Stimulated activated CD8-positive, alpha-beta memory T cell treated with anti-CD3 and anti-CD28 coated beads, Interleukin-4, amount 100 ng/mL, for 4 hours (primary cell): ENCODE results near the gene ATG4B.
"Not testable (repeated sequence)": the region's sequence is repeated elsewhere in the genome, so short reads cannot be mapped to it uniquely, and the experiment has no call there.

Experiments
- DNase-seq, 2 donors: peaks; one replicate each; pipeline ENCODE4 v3.0.0-alpha.2; 2020; ENCODE audit warnings: low read depth in 2 of 2, low spot score in 1 of 2

Gene ATG4B

DNA sequence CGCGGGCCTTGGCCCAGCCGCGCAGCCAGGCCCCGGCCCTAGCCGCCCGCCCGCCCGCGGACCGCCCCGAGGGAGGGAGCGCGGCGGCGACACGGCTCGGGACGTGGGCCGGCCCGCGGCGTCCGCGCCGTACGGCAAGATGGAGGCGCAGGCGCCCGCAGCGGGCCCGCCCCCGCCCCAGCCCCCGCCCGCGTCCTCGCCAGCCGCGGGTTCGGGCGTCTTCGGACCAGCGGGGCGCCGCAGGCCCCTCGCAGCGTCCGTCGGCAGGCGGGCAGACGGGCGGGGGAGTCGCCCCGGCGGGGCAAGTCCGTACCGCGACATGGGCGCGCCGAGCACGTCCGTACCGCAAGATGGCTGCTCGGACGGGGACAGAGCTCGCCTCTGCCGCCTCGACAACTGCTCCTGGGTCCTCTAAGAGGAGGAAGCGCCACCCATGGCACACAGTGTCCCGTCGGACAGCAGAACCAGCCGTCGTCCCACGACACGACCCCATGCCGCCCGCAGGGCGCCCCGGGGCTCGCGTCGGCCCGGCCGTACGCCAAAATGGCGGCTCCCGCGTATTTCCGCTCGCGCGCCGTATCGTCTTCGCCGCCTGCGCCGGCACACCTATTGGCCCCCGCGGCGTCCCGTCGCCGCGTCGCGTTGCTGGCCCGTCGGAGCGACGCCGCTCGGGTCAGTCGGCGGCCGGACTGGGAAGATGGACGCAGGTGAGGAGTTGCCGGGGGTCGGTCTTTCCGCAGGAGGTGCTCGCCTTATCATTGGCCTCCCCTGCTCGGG, at the start of gene ATG4B, which contains the start of gene THAP4:
ATG4B (plus strand) TSS at position 676 of the 777 bp plus-strand sequence; CDS start at position 698, 22 bp downstream.
THAP4 (minus strand) TSS at position 141 of the 777 bp plus-strand sequence. CDS start 141 bp downstream, outside the sequence.
- peak; percentile 31 to 56 for DNase-seq

DNA sequence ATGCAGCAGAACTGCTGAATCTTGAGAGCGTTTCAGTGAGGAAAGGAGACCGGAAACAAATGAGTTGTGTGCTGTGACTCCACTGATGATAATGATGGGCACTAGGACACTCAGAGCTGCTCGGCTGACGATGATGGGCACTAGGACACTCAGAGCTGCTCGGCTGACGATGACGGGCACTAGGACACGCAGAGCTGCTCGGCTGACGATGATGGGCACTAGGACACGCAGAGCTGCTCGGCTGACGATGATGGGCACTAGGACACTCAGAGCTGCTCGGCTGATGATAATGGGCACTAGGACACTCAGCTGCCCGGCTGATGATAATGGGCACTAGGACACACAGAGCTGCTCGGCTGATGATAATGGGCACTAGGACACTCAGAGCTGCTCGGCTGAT, 47.6 kb upstream of the ATG4B start:
- DNase-seq: not testable (repeated sequence)

DNA sequence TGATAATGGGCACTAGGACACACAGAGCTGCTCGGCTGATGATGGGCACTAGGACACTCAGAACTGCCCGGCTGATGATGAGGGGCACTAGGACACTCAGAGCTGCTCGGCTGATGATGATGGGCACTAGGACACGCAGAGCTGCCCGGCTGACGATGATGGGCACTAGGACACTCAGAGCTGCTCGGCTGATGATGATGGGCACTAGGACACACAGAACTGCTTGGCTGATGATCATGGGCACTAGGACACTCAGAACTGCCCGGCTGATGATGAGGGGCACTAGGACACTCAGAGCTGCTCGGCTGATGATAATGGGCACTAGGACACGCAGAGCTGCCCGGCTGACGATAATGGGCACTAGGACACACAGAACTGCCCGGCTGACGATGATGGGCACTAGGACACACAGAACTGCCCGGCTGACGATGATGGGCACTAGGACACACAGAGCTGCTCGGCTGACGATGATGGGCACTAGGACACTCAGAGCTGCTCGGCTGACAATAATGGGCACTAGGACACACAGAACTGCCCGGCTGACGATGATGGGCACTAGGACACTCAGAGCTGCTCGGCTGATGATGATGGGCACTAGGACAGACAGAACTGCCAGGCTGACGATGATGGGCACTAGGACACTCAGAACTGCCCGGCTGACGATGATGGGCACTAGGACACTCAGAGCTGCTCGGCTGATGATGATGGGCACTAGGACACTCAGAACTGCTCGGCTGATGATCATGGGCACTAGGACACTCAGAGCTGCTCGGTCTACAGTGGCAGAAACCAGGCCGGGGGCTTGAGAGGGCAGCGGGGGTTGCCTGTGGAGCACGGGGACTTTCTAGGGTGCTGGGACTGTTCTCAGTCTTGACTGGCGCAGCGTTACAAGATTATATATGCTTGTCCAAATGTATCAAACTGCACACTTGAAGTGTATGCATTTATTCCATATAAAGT, 46.7 kb upstream of the ATG4B start:
- not testable (repeated sequence) for DNase-seq

DNA sequence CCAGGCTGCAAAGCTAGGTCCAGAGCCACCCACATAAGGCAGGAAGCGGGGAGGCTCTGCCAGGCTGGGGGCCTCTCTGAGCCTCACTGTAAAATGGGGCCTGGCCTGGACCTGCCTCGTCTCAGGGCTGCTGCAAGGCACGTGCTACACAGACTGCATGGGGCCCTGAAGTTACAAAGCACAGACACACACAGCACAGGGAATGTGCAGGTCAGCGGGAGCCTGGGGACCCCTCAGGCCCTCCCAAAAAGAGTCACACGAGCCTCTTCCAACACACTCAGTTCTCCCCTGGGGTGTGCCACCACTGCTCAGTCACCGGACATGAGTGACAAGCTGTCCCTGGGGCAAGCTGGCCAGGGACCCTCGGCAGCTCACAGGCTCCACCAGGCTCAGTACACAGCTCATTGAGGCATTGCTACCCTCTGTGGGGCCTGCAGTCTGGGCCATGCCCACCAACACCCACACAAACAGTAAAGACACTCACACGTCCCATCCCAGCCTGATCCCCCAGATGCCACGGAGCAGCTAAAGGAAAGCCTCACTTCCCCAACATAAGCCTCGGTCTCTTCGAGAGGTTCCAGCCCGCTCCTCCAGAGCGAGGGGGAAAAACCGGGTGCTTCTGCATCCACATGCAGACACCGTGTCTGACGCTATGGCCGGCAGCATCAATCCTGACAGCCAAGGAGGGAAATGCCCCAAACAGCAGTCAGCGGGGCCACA, 45.2 kb upstream of the ATG4B start:
- DNase-seq: no peak

DNA sequence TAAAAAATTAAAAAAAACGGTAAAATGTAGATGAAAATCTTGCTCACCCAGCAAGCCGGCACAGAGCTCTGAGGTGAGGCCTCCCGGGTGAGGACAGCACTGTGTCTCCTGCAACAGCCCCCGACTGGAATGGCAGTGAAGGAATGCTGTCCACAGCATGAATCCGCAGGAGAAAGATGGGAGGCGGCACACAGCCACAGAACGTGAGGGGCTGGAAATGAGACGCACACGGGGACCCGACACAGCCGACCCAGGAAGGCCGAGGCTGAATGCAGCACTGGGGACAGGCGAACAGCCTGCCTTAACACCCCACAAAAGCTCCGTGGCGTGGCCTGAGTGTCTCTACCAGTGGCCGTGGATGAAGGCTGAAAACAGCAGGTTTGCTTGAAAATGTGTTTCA, 44.2 kb upstream of the ATG4B start:
- DNase-seq: no peak

DNA sequence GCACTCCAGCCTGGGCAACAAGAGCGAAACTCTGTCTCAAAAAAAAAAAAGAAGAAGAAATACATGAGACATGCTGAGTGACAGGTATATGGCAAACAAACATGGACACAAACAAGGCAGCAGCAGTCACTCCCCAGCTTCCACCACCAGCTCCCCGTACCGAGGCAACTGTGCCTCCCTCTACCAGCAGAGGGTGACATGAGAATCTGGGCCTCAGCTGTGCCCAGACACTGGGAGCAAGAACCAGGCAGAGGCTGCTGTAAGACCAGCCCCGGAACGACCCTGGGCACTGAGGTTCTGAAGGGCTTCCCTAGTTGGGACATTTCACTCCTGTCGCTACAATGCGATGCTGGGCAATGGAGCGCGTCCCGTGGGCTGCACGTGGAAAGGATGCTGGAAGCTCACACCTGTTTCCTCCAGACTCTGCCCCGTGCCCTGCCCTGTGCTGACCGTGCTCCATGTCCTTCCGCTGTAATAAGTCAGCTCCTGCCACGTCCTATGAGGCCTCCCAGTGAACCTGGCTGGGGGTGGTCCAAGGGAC, 41.8 kb upstream of the ATG4B start:
- DNase-seq: no peak

DNA sequence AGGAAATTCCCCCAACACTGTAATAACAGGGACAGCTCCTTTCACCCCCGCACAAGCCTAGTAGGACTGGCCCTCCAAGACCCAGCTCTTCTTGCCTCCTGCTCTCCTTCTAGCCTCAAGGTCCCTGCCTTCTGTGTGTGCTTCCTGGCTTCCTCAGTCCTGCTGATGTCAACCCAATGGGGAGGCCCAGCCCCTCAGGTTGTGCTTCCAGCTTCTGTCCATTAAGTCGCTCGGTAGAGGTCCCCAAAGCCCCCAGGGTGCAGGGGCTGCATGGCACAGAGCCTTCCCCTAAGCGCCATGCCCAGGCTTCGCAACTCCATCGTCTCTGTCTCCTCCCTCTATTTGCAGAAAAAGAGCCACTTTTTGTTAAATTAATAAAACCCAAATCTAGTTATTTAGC, 39.9 kb upstream of the ATG4B start:
- no peak for DNase-seq

DNA sequence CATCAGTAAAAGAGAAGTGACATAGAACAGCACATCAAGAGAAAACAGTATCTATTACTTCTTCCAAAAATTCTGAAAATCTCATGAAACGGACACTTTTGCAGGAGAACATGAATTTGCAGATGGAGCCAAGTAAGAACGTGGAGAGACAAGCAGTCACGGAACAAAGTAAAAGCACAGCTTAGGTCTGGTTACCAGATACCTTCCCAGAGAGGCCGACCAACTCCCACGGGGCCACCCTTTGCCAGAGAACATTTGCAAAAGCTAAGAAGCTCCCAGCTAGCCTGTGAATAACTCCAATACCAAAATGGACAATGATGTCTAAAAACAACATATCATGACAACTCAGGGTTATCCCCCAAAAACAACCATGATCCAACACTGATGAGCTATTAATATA, 39.4 kb upstream of the ATG4B start:
- no peak for DNase-seq

DNA sequence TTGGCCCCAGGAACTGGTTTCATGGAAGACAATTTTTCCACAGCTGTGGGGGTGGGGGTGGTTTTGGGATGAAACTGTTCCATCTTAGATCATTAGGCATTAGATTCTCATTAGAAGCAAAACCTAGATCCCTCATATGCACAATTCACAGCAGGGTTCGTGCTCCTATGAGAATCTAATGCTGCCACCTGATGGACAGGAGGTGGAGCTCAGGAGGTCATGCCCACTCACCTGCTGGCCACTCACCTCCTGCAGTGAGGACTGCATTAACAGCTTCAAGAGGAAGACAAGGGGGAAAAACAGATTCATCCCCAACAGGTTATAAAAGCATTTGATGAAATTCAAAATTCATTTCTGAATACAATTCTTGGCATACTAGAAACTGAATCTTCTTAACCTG, 39.0 kb upstream of the ATG4B start:
- DNase-seq: no peak

DNA sequence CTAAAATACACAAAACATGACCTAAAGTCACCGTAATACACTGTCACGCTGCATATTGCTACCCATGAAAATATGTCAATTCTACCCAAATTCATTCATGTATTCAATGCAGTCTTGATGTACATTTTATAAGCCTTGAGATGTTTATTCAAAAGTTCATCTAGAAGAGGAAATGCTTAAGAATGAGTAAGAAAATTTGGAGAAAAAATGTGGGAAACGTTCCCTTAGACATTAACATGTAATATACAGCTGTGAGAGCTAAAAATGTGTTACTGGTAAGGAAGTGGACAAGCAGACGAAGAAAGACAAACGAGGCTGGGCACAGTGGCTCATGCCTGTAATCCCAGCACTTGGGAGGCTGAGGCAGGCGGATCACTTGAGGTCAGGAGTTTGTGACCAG, 37.9 kb upstream of the ATG4B start:
- DNase-seq: no peak

DNA sequence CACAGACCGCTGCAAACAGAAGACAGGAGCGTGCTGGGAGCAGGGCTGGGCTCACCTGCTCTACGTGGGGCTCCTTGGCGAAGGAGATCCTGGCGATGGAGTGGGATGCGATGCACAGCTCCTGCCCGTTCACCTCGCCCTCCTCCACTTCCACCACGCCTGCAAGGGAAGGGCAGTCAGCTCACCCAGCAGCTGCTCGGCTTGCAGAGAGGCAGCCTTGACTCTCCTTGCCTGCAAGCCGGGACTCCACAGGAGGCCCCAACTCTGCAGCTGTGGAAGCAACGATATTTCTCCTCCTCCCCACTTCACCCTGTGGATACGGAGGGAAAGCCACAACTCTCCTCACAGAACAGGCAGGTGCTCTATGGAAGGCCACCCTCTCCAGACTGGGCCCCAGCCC, 35.7 kb upstream of the ATG4B start:
- no peak for DNase-seq

DNA sequence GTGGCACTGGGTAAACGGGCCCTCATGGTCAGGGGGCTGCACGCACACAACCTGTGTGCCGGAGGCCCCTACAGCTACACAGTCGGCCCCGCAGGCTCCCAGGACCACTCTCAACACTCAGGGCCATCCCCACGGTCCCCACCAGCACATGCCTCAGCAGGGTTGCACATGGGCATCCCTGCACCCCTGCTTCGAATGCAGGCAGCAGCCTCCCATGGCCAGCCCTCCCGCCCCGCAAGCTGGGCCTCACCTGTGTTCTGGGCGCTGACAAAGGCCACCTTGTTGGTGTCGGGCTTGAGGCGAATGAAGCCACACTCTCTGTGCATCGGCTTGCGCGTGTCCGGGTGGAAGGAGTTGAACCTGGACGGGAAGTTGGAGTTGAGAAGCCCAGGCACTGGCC, 34.8 kb upstream of the ATG4B start:
- no peak for DNase-seq

DNA sequence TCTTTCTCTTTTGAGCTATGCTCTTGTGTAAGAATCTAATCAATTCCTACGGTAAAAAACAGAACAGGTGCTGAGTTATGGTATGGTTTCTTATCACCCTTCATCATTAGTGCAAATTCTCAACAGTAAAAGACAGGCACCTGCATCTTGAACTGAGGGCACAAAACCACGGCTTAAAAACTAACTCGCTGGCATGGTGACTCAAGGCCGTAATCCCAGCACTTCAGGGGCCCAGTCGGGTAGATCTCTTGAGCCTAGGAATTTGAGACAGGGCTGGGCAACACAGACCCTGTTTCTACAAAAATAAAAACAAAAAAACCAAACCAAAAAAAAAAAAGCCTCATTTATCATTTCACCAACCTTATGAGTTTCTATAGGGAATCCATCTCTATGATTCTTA, 33.8 kb upstream of the ATG4B start:
- no peak for DNase-seq

DNA sequence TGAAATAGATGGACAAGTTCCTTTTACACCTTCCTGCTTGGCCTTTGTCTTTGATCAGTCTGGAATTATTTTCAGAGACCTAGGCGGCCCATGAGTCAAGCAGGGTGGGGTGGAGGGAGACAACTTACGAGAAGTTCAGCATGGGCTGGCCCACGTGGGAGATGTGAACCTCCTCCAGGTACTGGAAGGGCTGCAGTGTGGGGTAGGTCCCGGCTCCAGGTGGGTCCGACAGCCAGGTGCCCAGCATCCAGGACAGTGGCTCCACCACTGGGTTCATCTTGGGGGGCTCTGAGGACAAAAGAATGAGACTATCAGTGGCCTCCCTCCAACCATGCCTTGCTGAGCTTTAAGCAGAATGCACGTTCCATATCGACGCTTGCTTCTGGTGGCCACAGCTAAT, 31.3 kb upstream of the ATG4B start:
- no peak for DNase-seq

DNA sequence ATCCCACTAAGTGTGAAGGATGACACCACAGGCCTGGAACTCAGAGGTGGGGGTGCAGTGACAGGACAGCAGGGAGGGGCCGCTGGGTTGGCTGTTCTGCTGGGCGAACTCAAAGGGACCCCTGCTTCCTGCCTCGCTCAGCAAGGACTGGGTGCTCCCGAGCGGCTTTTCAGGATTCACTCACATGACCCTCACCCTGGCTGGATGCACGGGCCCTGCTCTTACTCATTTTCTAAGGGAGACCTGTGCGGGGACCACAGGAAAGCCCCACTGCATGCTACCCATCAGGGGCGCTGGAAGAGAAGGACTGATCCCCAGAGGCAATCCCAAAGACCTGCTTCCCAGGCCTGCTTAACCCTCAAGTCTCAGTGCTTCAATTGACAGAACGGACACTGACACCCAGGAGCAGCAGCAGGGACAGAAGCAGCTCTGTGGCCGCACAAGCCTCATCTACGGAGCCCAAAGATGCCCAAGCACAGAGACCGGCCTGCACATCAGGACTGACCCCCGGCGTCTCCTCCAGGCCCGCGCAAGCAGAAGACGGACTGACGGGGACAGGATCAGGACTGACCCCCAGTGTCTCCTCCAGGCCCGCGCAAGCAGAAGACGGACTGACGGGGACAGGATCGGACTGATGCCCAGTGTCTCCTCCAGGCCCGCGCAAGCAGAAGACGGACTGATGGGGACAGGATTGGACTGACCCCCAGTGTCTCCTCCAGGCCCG, 30.2 kb upstream of the ATG4B start:
- DNase-seq: no peak

DNA sequence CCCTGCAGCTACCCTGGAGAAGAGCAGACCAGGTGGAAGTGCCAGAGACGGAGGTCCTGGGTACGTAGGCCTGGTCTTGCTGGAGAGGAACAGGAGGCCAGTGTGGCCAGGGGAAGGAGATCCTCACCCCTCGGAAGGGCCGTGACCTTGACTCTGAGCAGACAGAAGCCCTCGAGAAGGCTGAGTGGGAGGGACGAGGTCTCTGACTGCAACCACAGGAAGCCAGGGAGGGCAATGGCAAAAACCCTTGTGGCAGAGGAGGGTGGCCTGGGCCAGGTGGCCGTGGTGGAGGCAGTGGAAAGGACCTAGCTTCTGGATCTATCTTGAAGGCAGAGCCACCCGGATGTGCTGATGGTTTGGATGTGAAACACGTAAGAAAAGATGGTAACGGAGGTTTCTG, 28.6 kb upstream of the ATG4B start:
- no peak for DNase-seq

DNA sequence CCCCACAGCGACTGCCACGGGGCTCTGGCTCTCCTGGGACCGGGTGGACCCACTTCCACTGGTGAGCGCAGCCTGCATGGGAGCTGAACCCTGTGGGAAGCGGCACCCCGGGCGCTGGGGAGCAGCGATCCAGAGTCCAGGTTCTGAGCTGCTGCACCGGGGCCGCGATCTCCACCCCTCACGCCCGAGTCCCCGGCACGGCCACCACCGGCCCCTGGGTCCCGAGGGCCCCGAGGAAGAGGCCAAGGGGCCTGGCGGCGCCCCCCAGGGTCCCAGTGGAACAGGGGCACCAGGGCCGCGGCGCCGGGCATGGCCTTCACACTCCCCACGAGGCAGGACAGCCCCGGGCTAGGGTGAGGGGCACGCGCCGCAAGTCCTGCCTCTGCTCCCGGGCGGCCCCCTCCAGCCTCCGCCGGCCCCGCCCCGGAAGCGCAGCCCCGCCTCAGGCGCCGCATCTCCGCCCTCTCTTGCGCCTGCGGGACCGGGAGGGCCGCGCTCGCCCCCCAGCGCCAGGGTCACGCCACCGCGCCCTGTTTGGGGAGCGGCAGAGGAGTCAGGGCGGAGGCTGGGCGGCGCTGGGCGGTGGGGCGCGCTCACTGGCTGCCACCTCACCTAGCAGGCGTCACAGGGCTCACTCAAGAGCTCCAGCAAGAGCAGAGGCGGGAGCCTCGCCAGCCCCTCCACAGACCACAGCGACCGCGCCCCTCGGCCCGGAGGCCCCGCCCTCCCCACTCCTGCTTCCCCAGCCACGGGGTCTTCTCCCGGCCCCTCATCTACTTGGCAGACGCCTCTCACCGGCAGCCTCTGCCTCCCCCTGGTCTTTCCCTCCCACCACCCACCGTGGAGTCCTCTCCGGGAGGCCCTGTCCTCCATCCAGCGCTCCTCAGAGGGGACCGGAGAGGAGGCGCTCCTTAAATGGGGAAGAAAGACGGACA, 27.4 kb upstream of the ATG4B start:
- DNase-seq: peak; percentile 76 to 84

DNA sequence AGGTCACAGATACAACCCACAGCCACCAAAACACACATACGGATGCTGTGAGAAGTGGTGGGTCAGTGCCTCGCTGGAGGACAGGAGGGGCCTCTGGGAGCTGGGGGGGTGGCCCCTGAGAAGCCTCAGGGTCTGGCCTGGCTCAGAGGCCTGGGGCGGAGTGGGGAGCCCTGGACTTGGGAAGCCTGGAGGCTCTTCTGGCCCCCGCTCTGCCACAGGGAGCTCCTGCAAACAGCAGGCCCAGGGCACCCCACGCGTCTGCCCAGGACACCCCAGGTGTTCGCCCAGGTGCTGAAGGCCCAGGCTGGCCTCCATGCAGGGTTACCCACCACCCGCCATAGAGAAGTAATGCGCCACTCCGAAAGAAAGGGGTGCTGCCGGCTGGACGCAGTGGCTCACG, 26.4 kb upstream of the ATG4B start:
- DNase-seq: no peak
